GM06990 (cell line): ENCODE data around the gene XNDC1N.
"Not testable (repeated sequence)": the region's sequence is repeated elsewhere in the genome, so short reads cannot be mapped to it uniquely, and the experiment has no call there.

Source experiments
- DNase-seq: peaks from one replicate; pipeline ENCODE4 v3.0.0-alpha.2; 2011; ENCODE audit not compliant: insufficient read length; ENCODE audit errors: extremely low read depth
- H3K27me3 ChIP-seq: replicated peaks from 2 replicates; pipeline ENCODE4 v1.6.0; 2011; ENCODE audit warnings: low read length; ENCODE audit not compliant: control insufficient read depth, insufficient read depth
- H3K36me3 ChIP-seq: 2 replicates; pipeline ENCODE4 v1.5.1; 2011; ENCODE audit warnings: low read length; ENCODE audit not compliant: control insufficient read depth, insufficient read depth
- H3K4me3 ChIP-seq: replicated peaks from 2 replicates; pipeline ENCODE4 v1.5.1; 2011; ENCODE audit warnings: low read depth, mild to moderate bottlenecking, control low read depth, low read length
- CTCF ChIP-seq: IDR thresholded peaks from 2 replicates; pipeline ENCODE4 v1.5.1; 2011; ENCODE audit warnings: low read length, control low read depth, mild to moderate bottlenecking, inconsistent platforms; ENCODE audit not compliant: insufficient read depth, poor library complexity, severe bottlenecking

Gene XNDC1N

DNA sequence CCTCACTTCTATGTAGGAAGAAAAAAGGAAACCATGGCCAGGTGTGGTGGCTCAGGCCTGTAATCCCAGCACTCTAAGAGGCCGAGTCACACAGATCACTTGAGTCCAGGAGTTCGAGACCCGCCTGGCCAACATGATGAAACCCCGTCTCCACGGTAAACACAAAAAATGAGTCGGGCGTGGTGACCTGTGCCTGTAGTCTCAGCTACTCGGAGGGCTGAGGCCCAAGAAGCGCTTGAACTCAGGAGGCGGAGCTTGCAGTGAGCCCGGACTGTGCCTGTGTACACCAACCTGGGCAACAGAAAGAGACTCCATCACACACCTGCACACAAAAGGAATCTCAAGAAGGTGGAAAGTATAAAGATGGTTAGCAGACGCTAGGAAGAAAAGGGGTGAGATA lies 32.4 kb downstream of the XNDC1N start:
- no peak for DNase-seq
- no peak for TF ChIP-seq CTCF
- no peak overlapping the region for H3K4me3 ChIP-seq
- H3K27me3 ChIP-seq, result no peaks in the 10 kb centered on the region
- H3K36me3 ChIP-seq, result no peaks in the 10 kb centered on the region

DNA sequence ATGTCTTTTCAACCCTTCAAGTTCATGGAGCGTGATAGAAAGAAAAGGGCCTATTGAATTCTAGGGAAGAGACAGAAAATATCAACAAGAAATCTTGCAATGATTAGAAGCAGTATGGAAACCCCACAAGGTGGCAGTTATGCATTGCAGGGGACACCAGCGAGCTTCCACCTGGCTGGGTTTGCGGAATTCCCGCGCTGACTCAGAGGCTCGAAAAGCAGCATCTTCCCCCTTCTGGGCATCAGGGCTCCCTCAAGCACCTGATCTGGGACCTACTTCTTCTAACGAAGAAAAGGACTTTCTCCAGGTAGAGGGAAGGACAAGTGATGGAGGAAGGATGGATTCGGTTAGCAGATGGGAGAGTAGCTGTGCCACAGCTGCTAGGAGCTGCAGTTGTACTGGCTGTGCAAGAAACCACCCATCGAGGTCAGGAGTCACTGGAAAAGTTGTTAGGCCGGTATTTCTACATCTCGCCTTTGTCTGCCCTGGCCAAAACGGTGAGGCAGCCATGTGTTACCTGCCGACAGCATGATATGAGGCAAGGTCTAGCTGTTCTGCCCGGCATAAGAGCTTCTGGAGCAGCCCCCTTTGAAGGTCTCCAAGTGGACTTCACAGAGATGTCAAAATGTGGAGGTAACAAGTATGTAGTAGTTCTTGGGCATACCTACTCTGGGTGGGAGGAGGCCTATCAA lies 39.1 kb downstream of the XNDC1N start:
- H3K4me3 ChIP-seq, DNase-seq, H3K36me3 ChIP-seq: not testable (repeated sequence)

GRCh38 chr11:71888335-71889010 lies 39.9 kb downstream of the XNDC1N start:
- not testable (repeated sequence) for DNase-seq, H3K36me3 ChIP-seq, H3K4me3 ChIP-seq, H3K27me3 ChIP-seq

More for the DNA sequence above, 39.1 kb downstream of the XNDC1N start:
- not testable (repeated sequence) for H3K27me3 ChIP-seq

- H3K36me3 ChIP-seq, DNase-seq, H3K27me3 ChIP-seq, H3K4me3 ChIP-seq: not testable (repeated sequence)
These were observed 42.6 kb downstream of the XNDC1N start for GRCh38 chr11:71885806-71886205.
